Activated naive CD4-positive, alpha-beta T cell treated with anti-CD3 and anti-CD28 coated beads, Interleukin-2, amount 50 U/mL, for 24 hours (primary cell): Measurements from ENCODE around the gene SEC16B.

Experiments used
- H3K27ac Mint-ChIP-seq: one replicate; pipeline ENCODE4 v1.8.0; 2021; ENCODE audit warnings: mild to moderate bottlenecking, mixed read lengths
- H3K27me3 Mint-ChIP-seq: one replicate; pipeline ENCODE4 v1.8.0; 2021; ENCODE audit warnings: mixed read lengths
- H3K36me3 Mint-ChIP-seq: one replicate; pipeline ENCODE4 v1.8.0; 2021; ENCODE audit warnings: mixed read lengths
- H3K4me1 Mint-ChIP-seq: one replicate; pipeline ENCODE4 v1.8.0; 2021; ENCODE audit warnings: mixed read lengths
- H3K4me3 Mint-ChIP-seq: one replicate; pipeline ENCODE4 v1.8.0; 2021; ENCODE audit warnings: mild to moderate bottlenecking, mixed read lengths
- H3K9me3 Mint-ChIP-seq: one replicate; pipeline ENCODE4 v1.8.0; 2021; ENCODE audit warnings: mixed read lengths

The SEC16B gene

GRCh38 chr1:177959811-177960515 lies 9.9 kb downstream of the SEC16B start:
- Mint-ChIP-seq H3K4me3 (no peak overlapping the region), H3K27ac (no peak overlapping the region), H3K4me1 (no peaks in the 10 kb centered on the region), H3K9me3 (no peaks in the 10 kb centered on the region), H3K36me3 (no peaks in the 10 kb centered on the region), H3K27me3 (peaks cover 1% of the 10 kb centered on the region)

DNA sequence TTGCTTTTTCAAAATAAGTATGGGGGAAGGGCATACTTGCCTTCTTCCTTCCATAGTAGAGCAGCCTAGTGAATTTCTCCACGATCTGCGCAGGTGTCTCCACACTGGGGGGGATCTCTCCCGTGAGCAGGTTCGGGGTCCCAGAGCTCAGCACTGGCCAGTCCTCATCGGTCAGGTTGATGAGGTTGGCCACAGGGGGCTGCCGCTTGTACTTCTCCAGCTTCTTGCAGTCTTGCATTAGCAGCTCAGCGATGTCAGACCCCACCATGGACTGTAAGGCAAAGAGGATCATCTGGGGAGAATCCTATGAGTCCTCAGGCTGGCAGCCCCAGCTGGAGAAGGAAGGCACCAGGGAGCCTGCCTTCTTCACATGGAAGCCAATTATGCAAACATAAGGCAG lies 11.8 kb downstream of the SEC16B start:
- H3K4me3 Mint-ChIP-seq = no peak overlapping the region

GRCh38 chr1:177954076-177954475 lies 15.8 kb downstream of the SEC16B start:
- Mint-ChIP-seq H3K36me3 (no peaks in the 10 kb centered on the region), H3K9me3 (no peaks in the 10 kb centered on the region), H3K4me1 (no peaks in the 10 kb centered on the region), H3K27ac (no peak overlapping the region), H3K27me3 (peaks cover 1% of the 10 kb centered on the region), H3K4me3 (no peak overlapping the region)

More for the DNA sequence above, 11.8 kb downstream of the SEC16B start:
- no peak overlapping the region for H3K27ac Mint-ChIP-seq
- H3K36me3 Mint-ChIP-seq = no peaks in the 10 kb centered on the region
- peaks cover 1% of the 10 kb centered on the region for H3K27me3 Mint-ChIP-seq
- H3K4me1 Mint-ChIP-seq = no peaks in the 10 kb centered on the region
- no peaks in the 10 kb centered on the region for H3K9me3 Mint-ChIP-seq

DNA sequence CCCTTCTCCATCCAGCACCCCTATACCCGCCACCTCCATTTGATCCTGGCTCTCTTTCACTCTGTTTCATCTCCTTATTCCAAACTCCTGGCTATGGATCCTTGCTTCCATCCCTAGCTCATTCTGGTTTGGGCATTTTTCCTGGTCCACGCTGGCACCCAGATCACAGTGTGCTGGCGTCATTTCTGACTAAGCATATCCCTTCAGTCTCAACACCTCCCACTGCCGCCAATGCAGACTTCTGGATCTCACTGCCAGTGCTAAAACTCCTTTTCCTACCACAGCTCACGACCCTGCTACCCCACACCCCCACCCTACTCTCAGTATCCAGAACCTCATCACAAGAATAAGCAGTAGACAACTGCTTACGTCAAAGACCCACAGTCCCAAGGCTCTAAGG lies 16.3 kb downstream of the SEC16B start:
- H3K4me1 Mint-ChIP-seq = no peaks in the 10 kb centered on the region
- H3K36me3 Mint-ChIP-seq = no peaks in the 10 kb centered on the region
- peaks cover 1% of the 10 kb centered on the region for H3K27me3 Mint-ChIP-seq
- no peak overlapping the region for H3K27ac Mint-ChIP-seq
- no peaks in the 10 kb centered on the region for H3K9me3 Mint-ChIP-seq
- no peak overlapping the region for H3K4me3 Mint-ChIP-seq

GRCh38 chr1:177952691-177953090 lies 17.2 kb downstream of the SEC16B start:
- Mint-ChIP-seq H3K4me1 (no peaks in the 10 kb centered on the region), H3K27me3 (peaks cover under 1% of the 10 kb centered on the region), H3K27ac (no peak overlapping the region), H3K36me3 (no peaks in the 10 kb centered on the region), H3K9me3 (no peaks in the 10 kb centered on the region), H3K4me3 (no peak overlapping the region)

GRCh38 chr1:177952249-177952648 lies 17.6 kb downstream of the SEC16B start:
- Mint-ChIP-seq H3K9me3 (no peaks in the 10 kb centered on the region), H3K27me3 (no peaks in the 10 kb centered on the region), H3K4me3 (no peak overlapping the region)

GRCh38 chr1:177950506-177950905 lies 19.4 kb downstream of the SEC16B start:
- Mint-ChIP-seq H3K4me1 (no peaks in the 10 kb centered on the region), H3K36me3 (no peaks in the 10 kb centered on the region), H3K27ac (no peak overlapping the region), H3K9me3 (no peaks in the 10 kb centered on the region), H3K4me3 (no peak overlapping the region), H3K27me3 (no peaks in the 10 kb centered on the region)

More at GRCh38 chr1:177952249-177952648, 17.6 kb downstream of the SEC16B start:
- no peaks in the 10 kb centered on the region for H3K4me1 Mint-ChIP-seq
- no peaks in the 10 kb centered on the region for H3K36me3 Mint-ChIP-seq
- no peak overlapping the region for H3K27ac Mint-ChIP-seq

DNA sequence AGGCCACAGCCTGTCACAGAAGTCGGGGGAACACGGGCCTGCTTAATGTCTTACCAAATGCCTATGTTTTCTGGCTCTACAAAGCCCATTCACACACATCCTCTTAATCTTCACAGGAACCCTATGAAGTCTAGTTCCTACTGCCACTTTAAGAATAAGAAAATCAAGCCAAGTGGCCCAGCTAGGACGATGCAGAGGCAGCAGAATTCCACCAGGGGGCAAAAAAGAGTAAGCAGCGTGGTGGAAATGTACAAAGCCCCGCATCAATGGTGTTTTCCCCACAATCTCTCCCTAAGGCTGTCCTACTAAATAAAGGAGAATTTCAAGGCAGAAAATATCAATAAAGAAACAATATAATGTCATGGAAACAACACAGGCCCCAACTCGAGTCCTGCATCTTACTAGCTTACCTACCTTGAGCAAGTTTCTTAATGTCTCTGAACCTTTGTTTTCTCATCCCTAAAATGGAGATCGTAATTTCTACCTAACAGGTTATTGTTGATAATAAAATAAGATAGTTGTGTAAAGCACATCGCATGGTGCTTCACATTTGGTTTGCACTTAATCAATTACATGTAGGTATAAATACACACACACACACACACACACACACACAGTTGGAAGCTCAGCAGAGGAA lies 21.4 kb downstream of the SEC16B start:
- Mint-ChIP-seq H3K27me3 (no peaks in the 10 kb centered on the region), H3K36me3 (no peaks in the 10 kb centered on the region), H3K4me1 (no peaks in the 10 kb centered on the region), H3K4me3 (no peak overlapping the region), H3K27ac (no peak overlapping the region), H3K9me3 (no peaks in the 10 kb centered on the region)

- Mint-ChIP-seq H3K27me3 (no peaks in the 10 kb centered on the region), H3K36me3 (no peaks in the 10 kb centered on the region), H3K4me1 (no peaks in the 10 kb centered on the region), H3K4me3 (no peak overlapping the region), H3K9me3 (no peaks in the 10 kb centered on the region), H3K27ac (no peak overlapping the region)
These were observed 22.2 kb downstream of the SEC16B start for GRCh38 chr1:177947623-177948022.

- Mint-ChIP-seq H3K4me3 (no peak overlapping the region), H3K27me3 (no peaks in the 10 kb centered on the region), H3K4me1 (no peaks in the 10 kb centered on the region), H3K9me3 (no peaks in the 10 kb centered on the region), H3K36me3 (no peaks in the 10 kb centered on the region), H3K27ac (no peak overlapping the region)
These were observed 23.8 kb downstream of the SEC16B start for GRCh38 chr1:177945943-177946650.

DNA sequence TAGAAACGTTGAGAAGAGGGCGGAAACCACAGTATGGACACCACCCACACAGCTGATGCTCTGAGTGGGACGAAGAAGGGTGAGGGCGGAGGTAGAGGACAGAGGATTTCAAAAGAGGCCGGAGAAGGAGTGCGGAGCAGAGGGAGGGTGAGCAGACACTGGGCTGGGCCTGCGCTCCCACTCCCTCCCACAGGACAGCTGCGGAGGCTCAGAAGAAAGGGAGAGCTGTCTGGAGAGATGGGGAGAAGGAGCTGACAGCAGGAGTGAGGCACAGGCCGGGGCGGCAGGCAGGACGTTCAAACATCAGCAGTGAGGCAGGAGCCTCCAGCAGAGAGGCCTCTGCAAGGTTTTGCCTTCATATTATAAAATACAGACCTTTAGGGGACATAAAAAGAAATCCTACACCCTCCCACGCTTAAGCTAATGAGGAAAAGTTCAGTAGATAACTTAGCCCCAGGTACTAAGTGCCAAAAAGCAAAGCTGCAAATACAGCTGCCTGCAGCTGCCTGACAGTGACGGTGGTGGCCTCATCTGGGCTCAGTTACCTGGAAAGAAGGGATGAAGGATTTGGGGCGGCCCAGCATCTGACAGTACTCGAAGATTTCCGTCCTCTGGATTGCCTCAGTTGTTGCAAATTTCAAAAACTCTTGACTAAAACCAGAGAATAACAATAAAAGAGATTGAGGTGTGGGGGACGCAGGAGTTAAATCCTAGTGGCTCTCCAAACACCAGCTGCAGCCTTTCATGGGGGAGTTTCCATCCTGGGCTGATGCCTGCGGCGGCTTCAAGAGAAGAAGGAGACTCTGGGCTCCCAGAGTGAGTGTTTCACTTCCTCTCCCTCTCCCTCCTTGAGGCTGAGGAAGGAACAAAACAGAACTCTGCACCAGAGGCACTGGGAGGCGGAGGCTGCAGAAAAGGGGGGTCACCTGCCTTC lies 25.6 kb downstream of the SEC16B start:
- H3K27ac Mint-ChIP-seq = no peak overlapping the region
- H3K27me3 Mint-ChIP-seq = no peaks in the 10 kb centered on the region
- no peak overlapping the region for H3K4me3 Mint-ChIP-seq
- H3K36me3 Mint-ChIP-seq = no peaks in the 10 kb centered on the region
- H3K4me1 Mint-ChIP-seq = no peaks in the 10 kb centered on the region
- no peaks in the 10 kb centered on the region for H3K9me3 Mint-ChIP-seq

DNA sequence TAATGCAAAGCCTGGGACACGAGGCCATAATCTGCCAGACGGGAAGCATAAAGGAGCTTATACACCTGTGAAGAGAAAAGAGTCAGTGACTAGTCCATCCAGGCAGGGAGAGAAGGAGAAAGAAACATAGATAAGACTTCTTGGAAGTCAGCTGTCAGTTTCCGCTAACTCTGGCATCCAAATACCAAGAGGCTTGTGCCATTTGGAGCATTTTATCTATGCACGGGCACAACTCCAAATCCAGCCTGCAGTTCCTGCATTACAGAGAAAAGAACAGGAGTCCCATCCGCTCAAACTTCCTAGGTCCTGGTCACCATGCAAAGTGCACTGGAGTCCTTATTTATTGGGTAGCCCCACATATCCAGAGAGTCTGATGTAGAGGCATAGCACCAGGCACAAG lies 27.9 kb downstream of the SEC16B start:
- Mint-ChIP-seq H3K27me3 (no peaks in the 10 kb centered on the region), H3K36me3 (no peaks in the 10 kb centered on the region), H3K4me1 (no peaks in the 10 kb centered on the region), H3K4me3 (no peak overlapping the region), H3K27ac (no peak overlapping the region), H3K9me3 (no peaks in the 10 kb centered on the region)

GRCh38 chr1:177940682-177941081 lies 29.2 kb downstream of the SEC16B start:
- no peaks in the 10 kb centered on the region for H3K4me1 Mint-ChIP-seq
- no peak overlapping the region for H3K27ac Mint-ChIP-seq
- no peaks in the 10 kb centered on the region for H3K27me3 Mint-ChIP-seq
- H3K4me3 Mint-ChIP-seq = no peak overlapping the region
- no peaks in the 10 kb centered on the region for H3K9me3 Mint-ChIP-seq
- no peaks in the 10 kb centered on the region for H3K36me3 Mint-ChIP-seq

GRCh38 chr1:177937931-177938330 lies 31.9 kb downstream of the SEC16B start:
- Mint-ChIP-seq H3K9me3 (no peaks in the 10 kb centered on the region), H3K27ac (no peak overlapping the region), H3K4me1 (no peaks in the 10 kb centered on the region), H3K27me3 (no peaks in the 10 kb centered on the region), H3K36me3 (no peaks in the 10 kb centered on the region), H3K4me3 (no peak overlapping the region)

DNA sequence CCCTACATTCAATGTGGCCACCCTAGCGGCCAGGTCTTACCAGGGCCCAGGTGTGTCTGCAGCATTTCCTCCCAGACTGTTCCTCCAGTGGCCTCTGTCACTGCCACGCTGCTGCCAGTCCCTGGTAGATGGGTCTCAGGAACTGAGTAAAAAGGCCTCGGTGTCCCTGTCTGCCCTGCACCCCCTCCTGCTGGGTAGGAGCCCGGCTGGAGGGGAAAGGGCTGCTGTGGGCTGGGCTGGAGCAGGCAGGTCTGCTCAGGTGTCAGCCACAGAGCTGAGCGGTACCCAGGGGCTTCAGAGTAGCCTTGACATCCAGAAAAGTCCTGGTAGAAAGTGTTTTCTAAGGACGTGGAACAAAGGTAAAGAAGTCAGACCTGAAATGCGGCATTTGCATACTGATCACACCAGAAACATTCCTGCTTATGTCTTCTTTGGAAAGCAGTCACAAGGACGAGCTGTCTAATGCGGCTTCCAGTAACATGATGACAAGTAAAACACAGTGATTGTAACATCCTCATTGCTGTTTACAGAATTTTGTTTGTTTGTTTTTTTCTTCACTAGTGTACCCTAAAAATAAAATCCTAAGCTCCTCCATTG lies 32.6 kb downstream of the SEC16B start:
- no peaks in the 10 kb centered on the region for H3K9me3 Mint-ChIP-seq
- no peaks in the 10 kb centered on the region for H3K4me1 Mint-ChIP-seq
- H3K36me3 Mint-ChIP-seq = no peaks in the 10 kb centered on the region
- H3K27me3 Mint-ChIP-seq = no peaks in the 10 kb centered on the region
- no peak overlapping the region for H3K27ac Mint-ChIP-seq
- H3K4me3 Mint-ChIP-seq = no peak overlapping the region
